ENCODE data around the gene TCAP.
"Not testable (repeated sequence)": the region's sequence is repeated elsewhere in the genome, so short reads cannot be mapped to it uniquely, and the experiment has no call there.

Gene TCAP

GRCh38 chr17:39695089-39695474 lies 29.9 kb downstream of the TCAP start:
- Histone ChIP-seq H2AK5ac (ENCODE audit: low read length) (no peak overlapping the region), H2BK5ac (ENCODE audit: low read depth, low read length, poor library complexity) (no peak overlapping the region), H3K79me1 (ENCODE audit: low read length) (peaks cover 8% of the 10 kb centered on the region), H4K8ac (ENCODE audit: low read depth, low read length) (no peak overlapping the region), H3K9ac (ENCODE audit: low read length) (no peak overlapping the region), H3K4me3 (ENCODE audit: low read depth, low read length) (no peak overlapping the region), H3K4me1 (ENCODE audit: control insufficient read depth in 1 of 2, insufficient read depth in 2 of 2, low read length in 2 of 2) (peaks cover 12 to 16% of the 10 kb centered on the region in 2 experiments), H3K36me3 (ENCODE audit: control insufficient read depth in 1 of 2, insufficient read depth in 2 of 2, low read length in 2 of 2) (no peaks in the 10 kb centered on the region), H3K4me2 (ENCODE audit: low read length) (peak overlapping the region; percentile 19), H3K18ac (ENCODE audit: low read length) (no peak overlapping the region), H3K27ac (ENCODE audit: low read depth, low read length) (peak overlapping the region; percentile 4), H2BK120ac (ENCODE audit: insufficient read depth, low read length, poor library complexity) (no peak overlapping the region), H3K23ac (ENCODE audit: low read length) (no peak overlapping the region), H3K14ac (ENCODE audit: low read length) (no peak overlapping the region), H4K91ac (ENCODE audit: low read depth, low read length) (no peak overlapping the region), H2BK12ac (ENCODE audit: low read length) (no peak overlapping the region), H3K79me2 (ENCODE audit: control insufficient read depth, insufficient read depth, low read length, poor library complexity) (peaks cover under 1% of the 10 kb centered on the region), H3K9me3 (ENCODE audit: insufficient read depth, low read depth, low read length) (no peaks in the 10 kb centered on the region), H4K12ac (ENCODE audit: low read depth, low read length) (no peak overlapping the region), H3K27me3 (ENCODE audit: insufficient read depth, low read length) (no peaks in the 10 kb centered on the region), H2AFZ (ENCODE audit: insufficient read depth, low read length, poor library complexity) (no peak overlapping the region), H3K4ac (ENCODE audit: low read depth, low read length) (no peak overlapping the region)
- no CpG with 5 or more reads among the region's 2 CpGs for WGBS (ENCODE audit: extremely low coverage, insufficient coverage, insufficient read length)
- DNase-seq, result no peak

- Histone ChIP-seq H2BK12ac (ENCODE audit: low read length) (no peak overlapping the region), H3K4me2 (ENCODE audit: low read length) (no peak overlapping the region), H2BK120ac (ENCODE audit: insufficient read depth, low read length, poor library complexity) (no peak overlapping the region), H2AK5ac (ENCODE audit: low read length) (peak overlapping the region; percentile 7), H4K12ac (ENCODE audit: low read depth, low read length) (peak overlapping the region; percentile 22), H4K8ac (ENCODE audit: low read depth, low read length) (no peak overlapping the region), H2BK5ac (ENCODE audit: low read depth, low read length, poor library complexity) (no peak overlapping the region), H4K91ac (ENCODE audit: low read depth, low read length) (no peak overlapping the region), H3K9ac (ENCODE audit: low read length) (no peak overlapping the region), H3K4me3 (ENCODE audit: low read depth, low read length) (no peak overlapping the region), H3K27me3 (ENCODE audit: insufficient read depth, low read length) (no peaks in the 10 kb centered on the region), H3K79me1 (ENCODE audit: low read length) (peaks cover 11% of the 10 kb centered on the region), H3K18ac (ENCODE audit: low read length) (no peak overlapping the region), H3K14ac (ENCODE audit: low read length) (no peak overlapping the region), H2AFZ (ENCODE audit: insufficient read depth, low read length, poor library complexity) (no peak overlapping the region), H3K4me1 (ENCODE audit: control insufficient read depth in 1 of 2, insufficient read depth in 2 of 2, low read length in 2 of 2) (peaks cover 20% of the 10 kb centered on the region in 2 experiments), H3K9me3 (ENCODE audit: insufficient read depth, low read depth, low read length) (no peaks in the 10 kb centered on the region), H3K27ac (ENCODE audit: low read depth, low read length) (no peak overlapping the region), H3K36me3 (ENCODE audit: control insufficient read depth in 1 of 2, insufficient read depth in 2 of 2, low read length in 2 of 2) (no peaks in the 10 kb centered on the region), H3K23ac (ENCODE audit: low read length) (no peak overlapping the region), H3K79me2 (ENCODE audit: control insufficient read depth, insufficient read depth, low read length, poor library complexity) (peaks cover 5% of the 10 kb centered on the region), H3K4ac (ENCODE audit: low read depth, low read length) (no peak overlapping the region)
- WGBS (ENCODE audit: extremely low coverage, insufficient coverage, insufficient read length), result no CpG with 5 or more reads among the region's 6 CpGs
- DNase-seq, result no peak
Measured at GRCh38 chr17:39696731-39697130, 31.6 kb downstream of the TCAP start.

- no peak overlapping the region for H3K14ac ChIP-seq (ENCODE audit: low read length)
- no peak overlapping the region for H3K4me2 ChIP-seq (ENCODE audit: low read length)
- WGBS (ENCODE audit: extremely low coverage, insufficient coverage, insufficient read length), result no CpG with 5 or more reads among the region's 5 CpGs
- H3K79me2 ChIP-seq (ENCODE audit: control insufficient read depth, insufficient read depth, low read length, poor library complexity), result peaks cover 5% of the 10 kb centered on the region
- no peak overlapping the region for H3K4ac ChIP-seq (ENCODE audit: low read depth, low read length)
- H4K12ac ChIP-seq (ENCODE audit: low read depth, low read length), result no peak overlapping the region
- no peak overlapping the region for H3K27ac ChIP-seq (ENCODE audit: low read depth, low read length)
- H4K91ac ChIP-seq (ENCODE audit: low read depth, low read length), result no peak overlapping the region
- H4K8ac ChIP-seq (ENCODE audit: low read depth, low read length), result no peak overlapping the region
- no peaks in the 10 kb centered on the region for H3K9me3 ChIP-seq (ENCODE audit: insufficient read depth, low read depth, low read length)
- H3K18ac ChIP-seq (ENCODE audit: low read length), result no peak overlapping the region
- H3K4me3 ChIP-seq (ENCODE audit: low read depth, low read length), result no peak overlapping the region
- H3K27me3 ChIP-seq (ENCODE audit: insufficient read depth, low read length), result no peaks in the 10 kb centered on the region
- peaks cover 20 to 21% of the 10 kb centered on the region in 2 experiments for H3K4me1 ChIP-seq (ENCODE audit: control insufficient read depth in 1 of 2, insufficient read depth in 2 of 2, low read length in 2 of 2)
- peaks cover 11% of the 10 kb centered on the region for H3K79me1 ChIP-seq (ENCODE audit: low read length)
- no peak overlapping the region for H2BK5ac ChIP-seq (ENCODE audit: low read depth, low read length, poor library complexity)
- H3K9ac ChIP-seq (ENCODE audit: low read length), result no peak overlapping the region
- H3K23ac ChIP-seq (ENCODE audit: low read length), result no peak overlapping the region
- H2AK5ac ChIP-seq (ENCODE audit: low read length), result no peak overlapping the region
- DNase-seq, result no peak
- no peaks in the 10 kb centered on the region for H3K36me3 ChIP-seq (ENCODE audit: control insufficient read depth in 1 of 2, insufficient read depth in 2 of 2, low read length in 2 of 2)
- H2BK12ac ChIP-seq (ENCODE audit: low read length), result no peak overlapping the region
- H2BK120ac ChIP-seq (ENCODE audit: insufficient read depth, low read length, poor library complexity), result no peak overlapping the region
- no peak overlapping the region for H2AFZ ChIP-seq (ENCODE audit: insufficient read depth, low read length, poor library complexity)
Measured at GRCh38 chr17:39697961-39698360, 32.8 kb downstream of the TCAP start.

- H3K4me3 ChIP-seq (ENCODE audit: low read depth, low read length), result peak overlapping the region; percentile 86
- H3K27me3 ChIP-seq (ENCODE audit: insufficient read depth, low read length); H3K36me3 ChIP-seq (ENCODE audit: control insufficient read depth in 1 of 2, insufficient read depth in 2 of 2, low read length in 2 of 2); H3K23ac ChIP-seq (ENCODE audit: low read length); DNase-seq; H3K4ac ChIP-seq (ENCODE audit: low read depth, low read length); H2AK5ac ChIP-seq (ENCODE audit: low read length); H3K14ac ChIP-seq (ENCODE audit: low read length); H3K9me3 ChIP-seq (ENCODE audit: insufficient read depth, low read depth, low read length); H3K79me2 ChIP-seq (ENCODE audit: control insufficient read depth, insufficient read depth, low read length, poor library complexity); H4K91ac ChIP-seq (ENCODE audit: low read depth, low read length); H3K18ac ChIP-seq (ENCODE audit: low read length); H2BK5ac ChIP-seq (ENCODE audit: low read depth, low read length, poor library complexity); H2BK12ac ChIP-seq (ENCODE audit: low read length); H3K27ac ChIP-seq (ENCODE audit: low read depth, low read length): not testable (repeated sequence)
- H4K8ac ChIP-seq (ENCODE audit: low read depth, low read length), result peak overlapping the region; percentile 66
- H3K9ac ChIP-seq (ENCODE audit: low read length), result peak overlapping the region; percentile 36
- WGBS (ENCODE audit: extremely low coverage, insufficient coverage, insufficient read length), result no CpG with 5 or more reads among the region's 11 CpGs
- H3K4me1 ChIP-seq (ENCODE audit: control insufficient read depth in 1 of 2, insufficient read depth in 2 of 2, low read length in 2 of 2), result peaks cover 20 to 21% of the 10 kb centered on the region in 2 experiments
- peak overlapping the region; percentile 76 for H2AFZ ChIP-seq (ENCODE audit: insufficient read depth, low read length, poor library complexity)
- peak overlapping the region; percentile 89 for H3K4me2 ChIP-seq (ENCODE audit: low read length)
- peak overlapping the region; percentile 76 for H4K12ac ChIP-seq (ENCODE audit: low read depth, low read length)
- peak overlapping the region; percentile 20 for H2BK120ac ChIP-seq (ENCODE audit: insufficient read depth, low read length, poor library complexity)
- H3K79me1 ChIP-seq (ENCODE audit: low read length), result peaks cover 11% of the 10 kb centered on the region
Measured at GRCh38 chr17:39699157-39699817, 34.1 kb downstream of the TCAP start.
